Hepatocyte (in vitro differentiated cells): Measurements from ENCODE around the gene GHRL. TPM values are rescaled to one million over a fixed set of nuclear protein-coding genes. Genes with fewer than 3 reads are reported as not detected.

Source experiments
- DNase-seq: peaks from one replicate; pipeline ENCODE4 v3.0.0-alpha.2; 2016; ENCODE audit warnings: low spot score
- H2AFZ ChIP-seq: fragments of 200-600 bp; sonication (generic); 2 replicates; pipeline ENCODE4 v1.6.0; 2016; ENCODE audit warnings: antibody characterized with exemption, mild to moderate bottlenecking
- H3K27ac ChIP-seq: fragments of 200-600 bp; sonication (generic); 2 replicates; pipeline ENCODE4 v1.5.1; 2016; ENCODE audit warnings: mild to moderate bottlenecking
- H3K27me3 ChIP-seq: fragments of 200-600 bp; sonication (generic); 2 replicates; pipeline ENCODE4 v1.6.1; 2016
- H3K36me3 ChIP-seq: fragments of 200-600 bp; sonication (generic); replicated peaks from 2 replicates; pipeline ENCODE4 v1.5.1; 2016; ENCODE audit warnings: low read depth; ENCODE audit not compliant: insufficient read depth
- H3K4me1 ChIP-seq: fragments of 200-600 bp; sonication (generic); 2 replicates; pipeline ENCODE4 v1.5.1; 2016; ENCODE audit warnings: mild to moderate bottlenecking, moderate library complexity; ENCODE audit not compliant: insufficient read depth
- H3K4me2 ChIP-seq: fragments of 200-600 bp; sonication (generic); 2 replicates; pipeline ENCODE4 v1.6.0; 2016
- H3K4me3 ChIP-seq: fragments of 200-600 bp; sonication (generic); 2 replicates; pipeline ENCODE4 v1.5.1; 2016; ENCODE audit warnings: mild to moderate bottlenecking
- H3K79me2 ChIP-seq: fragments of 200-600 bp; sonication (generic); 2 replicates; pipeline ENCODE4 v1.6.0; 2017; ENCODE audit warnings: mild to moderate bottlenecking
- H3K9me2 ChIP-seq: fragments of 200-600 bp; sonication (generic); replicated peaks from 2 replicates; pipeline ENCODE4 v1.6.0; 2017; ENCODE audit warnings: mild to moderate bottlenecking; ENCODE audit not compliant: insufficient read depth
- H3K9me3 ChIP-seq: fragments of 200-600 bp; sonication (generic); 2 replicates; pipeline ENCODE4 v1.5.1; 2016; ENCODE audit warnings: low read depth, mild to moderate bottlenecking
- H4K20me1 ChIP-seq: fragments of 200-600 bp; sonication (generic); 2 replicates; pipeline ENCODE4 v1.6.0; 2016; ENCODE audit warnings: mild to moderate bottlenecking; ENCODE audit not compliant: insufficient read depth, poor library complexity, severe bottlenecking
- EZH2 ChIP-seq: fragments of 200-600 bp; sonication (generic); IDR thresholded peaks from 2 replicates; pipeline ENCODE4 v1.6.1; 2016; ENCODE audit warnings: antibody characterized with exemption, mild to moderate bottlenecking, borderline replicate concordance
- EZH2phosphoT487 ChIP-seq: fragments of 200-600 bp; sonication (generic); IDR thresholded peaks from one replicate; pipeline ENCODE4 v1.6.1; 2018; ENCODE audit warnings: antibody characterized with exemption, mild to moderate bottlenecking, low read depth, moderate library complexity; ENCODE audit not compliant: unreplicated experiment, severe bottlenecking
- WGBS: methylation state at CpG from one replicate; pipeline ENCODE4 v1.1.6; 2016; ENCODE audit warnings: low lambda C conversion rate; ENCODE audit errors: missing lambda C conversion rate; 5-methylcytosine and 5-hydroxymethylcytosine counted together
- polyA plus RNA-seq: library from polyadenylated mRNA; unstranded; fragments of >200 nt; fragmentation: Nextera tagmentation; extraction: Ambion mirVana; gene quantifications from 2 replicates; pipeline ENCODE4 v1.2.1, GENCODE V29; 2016
- total RNA-seq: library from RNA; depleted of rRNA; stranded (reverse); fragments of >200 nt; gene quantifications from 2 replicates; pipeline ENCODE4 v1.2.3, GENCODE V29; 2014
- TF ChIP-seq, protein P1 (sequence below): fragments of 200-600 bp; sonication (generic); IDR thresholded peaks from 2 replicates; pipeline ENCODE4 v1.5.1; 2016; ENCODE audit warnings: antibody characterized with exemption, mild to moderate bottlenecking; ENCODE audit not compliant: poor library complexity

The GHRL gene
- total and polyA plus RNA-seq, 2 experiments from 2014 or later: 11.3 to 12.4 TPM

GRCh38 chr3:10260211-10260701, 32.5 kb downstream of the GHRL start:
- peaks cover 27% of the 10 kb centered on the region for H4K20me1 ChIP-seq
- no peak overlapping the region for H3K4me3 ChIP-seq
- no peak for TF ChIP-seq EZH2
- H3K27me3 ChIP-seq: no peaks in the 10 kb centered on the region
- H3K9me3 ChIP-seq: no peaks in the 10 kb centered on the region
- H3K9me2 ChIP-seq: no peaks in the 10 kb centered on the region
- H3K4me2 ChIP-seq: no peak overlapping the region
- H3K27ac ChIP-seq: no peak overlapping the region
- peaks cover 4% of the 10 kb centered on the region for H3K36me3 ChIP-seq
- WGBS: 97% methylated on average over 6 of the region's 6 CpGs
- H3K79me2 ChIP-seq: peaks cover 80% of the 10 kb centered on the region
- peaks cover 5% of the 10 kb centered on the region for H3K4me1 ChIP-seq
- DNase-seq: no peak
- no peak overlapping the region for H2AFZ ChIP-seq

DNA sequence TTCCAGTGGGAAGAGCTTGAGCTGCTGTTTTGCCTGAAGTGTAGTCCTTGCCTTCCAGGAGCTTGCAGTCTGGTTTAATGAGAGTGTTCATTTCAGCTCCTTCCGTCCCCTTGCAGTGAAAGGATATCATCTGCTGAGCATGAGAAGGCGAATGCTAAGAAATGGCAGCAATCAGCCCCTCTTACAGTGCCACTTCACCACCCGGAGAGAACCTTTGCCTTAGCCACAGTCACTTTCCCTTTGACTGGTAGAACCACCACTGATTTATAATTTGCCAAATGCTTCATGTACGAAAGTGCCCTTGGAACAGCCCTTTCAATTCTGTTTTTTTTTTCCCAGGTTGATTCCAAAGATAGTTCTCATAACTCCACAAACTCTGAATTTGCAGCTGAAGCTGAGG, 32.9 kb downstream of the GHRL start:
- no peak overlapping the region for H3K27ac ChIP-seq
- peaks cover 5% of the 10 kb centered on the region for H3K4me1 ChIP-seq
- no peak overlapping the region for H3K4me3 ChIP-seq
- H3K36me3 ChIP-seq: peaks cover 4% of the 10 kb centered on the region
- no peak overlapping the region for H2AFZ ChIP-seq
- H3K9me2 ChIP-seq: no peaks in the 10 kb centered on the region
- no peak overlapping the region for H3K4me2 ChIP-seq
- peaks cover 27% of the 10 kb centered on the region for H4K20me1 ChIP-seq
- no peaks in the 10 kb centered on the region for H3K9me3 ChIP-seq
- peaks cover 80% of the 10 kb centered on the region for H3K79me2 ChIP-seq
- 96% methylated on average over 4 of the region's 4 CpGs for WGBS
- no peak for DNase-seq
- TF ChIP-seq EZH2 (no peak), EZH2phosphoT487 (no peak)
- TF ChIP-seq, protein P1, sequence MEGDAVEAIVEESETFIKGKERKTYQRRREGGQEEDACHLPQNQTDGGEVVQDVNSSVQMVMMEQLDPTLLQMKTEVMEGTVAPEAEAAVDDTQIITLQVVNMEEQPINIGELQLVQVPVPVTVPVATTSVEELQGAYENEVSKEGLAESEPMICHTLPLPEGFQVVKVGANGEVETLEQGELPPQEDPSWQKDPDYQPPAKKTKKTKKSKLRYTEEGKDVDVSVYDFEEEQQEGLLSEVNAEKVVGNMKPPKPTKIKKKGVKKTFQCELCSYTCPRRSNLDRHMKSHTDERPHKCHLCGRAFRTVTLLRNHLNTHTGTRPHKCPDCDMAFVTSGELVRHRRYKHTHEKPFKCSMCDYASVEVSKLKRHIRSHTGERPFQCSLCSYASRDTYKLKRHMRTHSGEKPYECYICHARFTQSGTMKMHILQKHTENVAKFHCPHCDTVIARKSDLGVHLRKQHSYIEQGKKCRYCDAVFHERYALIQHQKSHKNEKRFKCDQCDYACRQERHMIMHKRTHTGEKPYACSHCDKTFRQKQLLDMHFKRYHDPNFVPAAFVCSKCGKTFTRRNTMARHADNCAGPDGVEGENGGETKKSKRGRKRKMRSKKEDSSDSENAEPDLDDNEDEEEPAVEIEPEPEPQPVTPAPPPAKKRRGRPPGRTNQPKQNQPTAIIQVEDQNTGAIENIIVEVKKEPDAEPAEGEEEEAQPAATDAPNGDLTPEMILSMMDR: no peak
- no peaks in the 10 kb centered on the region for H3K27me3 ChIP-seq

GRCh38 chr3:10259036-10259435, 33.7 kb downstream of the GHRL start:
- H3K36me3 ChIP-seq: peaks cover 4% of the 10 kb centered on the region
- H3K79me2 ChIP-seq: peaks cover 80% of the 10 kb centered on the region
- peaks cover 5% of the 10 kb centered on the region for H3K4me1 ChIP-seq

GRCh38 chr3:10255835-10256234, 36.9 kb downstream of the GHRL start:
- Histone ChIP-seq H3K4me2 (no peak overlapping the region), H4K20me1 (peaks cover 21% of the 10 kb centered on the region), H2AFZ (no peak overlapping the region), H3K36me3 (peaks cover 4% of the 10 kb centered on the region), H3K79me2 (peaks cover 89% of the 10 kb centered on the region), H3K9me2 (no peaks in the 10 kb centered on the region), H3K9me3 (no peaks in the 10 kb centered on the region), H3K4me1 (peaks cover 2% of the 10 kb centered on the region), H3K4me3 (no peak overlapping the region), H3K27ac (no peak overlapping the region), H3K27me3 (no peaks in the 10 kb centered on the region)
- WGBS: 96% methylated on average over 7 of the region's 7 CpGs
- TF ChIP-seq EZH2 (no peak), EZH2phosphoT487 (no peak)
- TF ChIP-seq, protein P1: no peak
- DNase-seq: no peak

More at GRCh38 chr3:10259036-10259435, 33.7 kb downstream of the GHRL start:
- no peak overlapping the region for H2AFZ ChIP-seq
- TF ChIP-seq, protein P1: no peak
- no peak for TF ChIP-seq EZH2
- TF ChIP-seq EZH2phosphoT487: no peak
- no peak for DNase-seq
- H3K9me3 ChIP-seq: no peaks in the 10 kb centered on the region
- H3K27me3 ChIP-seq: no peaks in the 10 kb centered on the region
- no peaks in the 10 kb centered on the region for H3K9me2 ChIP-seq
- H3K27ac ChIP-seq: no peak overlapping the region
- peaks cover 26% of the 10 kb centered on the region for H4K20me1 ChIP-seq
- H3K4me3 ChIP-seq: no peak overlapping the region
- WGBS: 88% methylated on average over 7 of the region's 7 CpGs
- no peak overlapping the region for H3K4me2 ChIP-seq
